Measurements from ENCODE around the gene CDH13. TPM values are rescaled to one million over a fixed set of nuclear protein-coding genes. Genes with fewer than 3 reads are reported as not detected.

The CDH13 gene
- total and polyA plus RNA-seq, 2 of the 8 experiments (the other 6 are each of a cell fraction or from before 2014, with no cell fraction given), result 2.3 to 2.4 TPM

DNA sequence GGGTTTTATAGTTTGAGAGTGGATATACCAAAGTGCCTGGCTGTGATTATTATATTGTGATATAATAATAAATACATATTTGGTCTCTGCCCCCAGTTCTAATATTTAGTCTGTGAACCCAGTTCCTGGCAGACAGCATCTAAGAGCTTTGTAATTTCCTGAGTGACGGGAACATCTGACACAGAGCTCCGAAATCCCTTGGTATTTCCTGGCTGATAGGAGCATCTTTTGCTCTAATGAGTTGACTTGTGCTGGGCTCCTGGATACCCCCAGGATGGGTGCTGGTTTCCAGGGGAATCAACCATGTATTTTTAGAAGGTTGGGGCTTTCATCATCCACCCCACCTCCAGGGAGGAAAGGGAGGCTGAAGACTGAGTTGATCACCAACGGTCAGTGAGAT, 187.3 kb downstream of the CDH13 start:
- no peak overlapping the region for H2AK5ac ChIP-seq (ENCODE audit: low read depth, low read length)
- no peaks in the 10 kb centered on the region for H3K27me3 ChIP-seq (replicated peaks in 1 of 4; ENCODE audit: control insufficient read depth in 3 of 4, extremely low read depth in 1 of 4, insufficient read depth in 3 of 4, low read length in 3 of 4)
- H2BK120ac ChIP-seq (replicated peaks; ENCODE audit: low read depth, low read length), result no peak overlapping the region
- no peak overlapping the region for H3K27ac ChIP-seq (ENCODE audit: low read depth, low read length)
- 94% methylated on average over 3 of the region's 3 CpGs; no CpG with 5 or more reads in 1 of the 2 experiments for WGBS, 2 experiments (ENCODE audit: extremely low coverage in 1 of 2, insufficient coverage in 1 of 2, insufficient read length in 1 of 2, insufficient replicate concordance in 2 of 2, low coverage in 1 of 2, low lambda C conversion rate in 2 of 2, missing lambda C conversion rate in 1 of 2)
- H2BK15ac ChIP-seq (ENCODE audit: low read length), result no peak overlapping the region
- no peak overlapping the region for H4K5ac ChIP-seq (ENCODE audit: insufficient read length, low read depth, low read length)
- H3K79me1 ChIP-seq (ENCODE audit: low read depth, low read length), result no peaks in the 10 kb centered on the region
- CTCF ChIA-PET (ENCODE audit: partially characterized antibody), result interaction anchor here (0.6 to 0.7 kb wide), 2 partner anchors 20 to 814 kb away, joined by 3 read pairs; no protein-coding TSS in a partner anchor
- POLR2A ChIA-PET (ENCODE audit: partially characterized antibody), result no interaction called here
- no peak overlapping the region for H3K4me2 ChIP-seq (ENCODE audit: insufficient read depth in 1 of 2, low read depth in 2 of 2, low read length in 2 of 2)
- no peak overlapping the region for H3K9ac ChIP-seq (replicated peaks in 1 of 4; ENCODE audit: extremely low read depth in 1 of 4, low read depth in 3 of 4, low read length in 3 of 4)
- H3K56ac ChIP-seq (replicated peaks; ENCODE audit: insufficient read length, low read depth, low read length), result no peak overlapping the region
- H3K14ac ChIP-seq (ENCODE audit: insufficient read length), result no peak overlapping the region
- no peaks in the 10 kb centered on the region for H3K36me3 ChIP-seq (ENCODE audit: control insufficient read depth in 2 of 4, insufficient read depth in 4 of 4, low read length in 3 of 4)
- H3K4ac ChIP-seq (replicated peaks; ENCODE audit: insufficient read length, low read depth, low read length), result no peak overlapping the region
- H2BK12ac ChIP-seq (ENCODE audit: low read depth, low read length), result no peak overlapping the region
- no peak for FAIRE-seq
- H3K18ac ChIP-seq (ENCODE audit: extremely low read depth, low read length), result no peak overlapping the region
- no peak overlapping the region for H3K4me3 ChIP-seq (ENCODE audit: extremely low read depth in 1 of 4, insufficient read depth in 2 of 4, low read depth in 3 of 4, low read length in 4 of 4)
- no peak overlapping the region for H2BK5ac ChIP-seq (ENCODE audit: low read depth, low read length)
- no peak overlapping the region for H2BK20ac ChIP-seq (ENCODE audit: low read length)
- no peaks in the 10 kb centered on the region for H4K20me1 ChIP-seq (replicated peaks in 1 of 2; ENCODE audit: control insufficient read depth in 1 of 2, insufficient read depth in 2 of 2, low read length in 2 of 2)
- no peak overlapping the region for H2AFZ ChIP-seq (ENCODE audit: low read length)
- H3K4me1 ChIP-seq (replicated peaks in 1 of 4; ENCODE audit: control insufficient read depth in 3 of 4, insufficient read depth in 4 of 4, low read length in 3 of 4), result peaks cover 0 to 4% (median 2%) of the 10 kb centered on the region in 4 experiments; a peak in 2 of 7 replicates
- no peaks in the 10 kb centered on the region for H3K79me2 ChIP-seq (ENCODE audit: control insufficient read depth in 1 of 2, insufficient read depth in 2 of 2, low read length in 2 of 2)
- no peak for DNase-seq (ENCODE audit: low read depth in 1 of 2, low spot score in 2 of 2)
- no peaks in the 10 kb centered on the region for H3K23me2 ChIP-seq (ENCODE audit: low read depth, low read length)
- no peak overlapping the region for H3K23ac ChIP-seq (ENCODE audit: insufficient read length)
- H4K91ac ChIP-seq (replicated peaks; ENCODE audit: insufficient read length, low read length), result no peak overlapping the region
- no peak overlapping the region for H4K8ac ChIP-seq (ENCODE audit: extremely low read depth, insufficient read depth, low read length)
- H3K9me3 ChIP-seq (ENCODE audit: insufficient read depth in 2 of 2, low read depth in 1 of 2, low read length in 1 of 2), result no peaks in the 10 kb centered on the region
- TF ChIP-seq TAF1 (IDR thresholded peaks at IDR 0.05; ENCODE audit: low read depth, low read length) (no peak), SIN3A (conservative IDR thresholded peaks at IDR 0.05 in 1 of 2, IDR thresholded peaks at IDR 0.05 in 1 of 2; ENCODE audit: low read depth in 1 of 2, low read length in 2 of 2) (no peak), ZNF274 (IDR thresholded peaks at IDR 0.05; ENCODE audit: borderline replicate concordance, extremely low read depth, low read length) (no peak), EZH2 (IDR thresholded peaks at IDR 0.05; ENCODE audit: low read depth, low read length, severe bottlenecking) (no peak), SUZ12 (IDR thresholded peaks at IDR 0.05; ENCODE audit: low read length) (no peak), BCL11A (IDR thresholded peaks at IDR 0.05; ENCODE audit: low read depth in 2 of 2, low read length in 2 of 2) (no peak), EP300 (IDR thresholded peaks at IDR 0.05; ENCODE audit: borderline replicate concordance in 1 of 2, low read depth in 2 of 2, low read length in 2 of 2) (no peak), HDAC2 (IDR thresholded peaks at IDR 0.05; ENCODE audit: borderline replicate concordance in 1 of 2, low read depth in 2 of 2, low read length in 2 of 2) (no peak), GABPA (IDR thresholded peaks at IDR 0.05; ENCODE audit: borderline replicate concordance, insufficient read depth, low read length) (no peak), TCF12 (IDR thresholded peaks at IDR 0.05; ENCODE audit: low read depth, low read length) (no peak), CBX5 (IDR thresholded peaks at IDR 0.05; ENCODE audit: low read depth, low read length) (no peak)
- TF ChIP-seq, protein P1, sequence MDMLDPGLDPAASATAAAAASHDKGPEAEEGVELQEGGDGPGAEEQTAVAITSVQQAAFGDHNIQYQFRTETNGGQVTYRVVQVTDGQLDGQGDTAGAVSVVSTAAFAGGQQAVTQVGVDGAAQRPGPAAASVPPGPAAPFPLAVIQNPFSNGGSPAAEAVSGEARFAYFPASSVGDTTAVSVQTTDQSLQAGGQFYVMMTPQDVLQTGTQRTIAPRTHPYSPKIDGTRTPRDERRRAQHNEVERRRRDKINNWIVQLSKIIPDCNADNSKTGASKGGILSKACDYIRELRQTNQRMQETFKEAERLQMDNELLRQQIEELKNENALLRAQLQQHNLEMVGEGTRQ (IDR thresholded peaks at IDR 0.05; ENCODE audit: low read length), result no peak
